ENCODE data around the gene ATG3.

ATG3 gene

GRCh38 chr3:112489674-112490479 lies 71.9 kb downstream of the ATG3 start:
- H3K27ac ChIP-seq (ENCODE audit: low read depth, low read length): no peak overlapping the region
- H3K36me3 ChIP-seq (ENCODE audit: control insufficient read depth in 1 of 2, insufficient read depth in 2 of 2, low read length in 2 of 2): no peaks in the 10 kb centered on the region
- no peaks in the 10 kb centered on the region for H3K9me3 ChIP-seq (ENCODE audit: control insufficient read depth in 1 of 2, low read length in 2 of 2)
- H3K9ac ChIP-seq (ENCODE audit: low read depth in 1 of 2, low read length in 2 of 2): no peak overlapping the region
- H3K27me3 ChIP-seq (ENCODE audit: control insufficient read depth in 1 of 2, insufficient read depth in 2 of 2, low read length in 2 of 2): no peaks in the 10 kb centered on the region
- no peak overlapping the region for H3K4me3 ChIP-seq (ENCODE audit: low read depth in 1 of 2, low read length in 2 of 2)
- no peaks in the 10 kb centered on the region for H3K4me1 ChIP-seq (ENCODE audit: control insufficient read depth in 1 of 2, insufficient read depth in 2 of 2, low read length in 2 of 2)

GRCh38 chr3:112486811-112487505 lies 74.8 kb downstream of the ATG3 start:
- H3K9me3 ChIP-seq (ENCODE audit: control insufficient read depth in 1 of 2, low read length in 2 of 2): no peaks in the 10 kb centered on the region
- no peaks in the 10 kb centered on the region for H3K4me1 ChIP-seq (ENCODE audit: control insufficient read depth in 1 of 2, insufficient read depth in 2 of 2, low read length in 2 of 2)
- no peak overlapping the region for H3K4me3 ChIP-seq (ENCODE audit: low read depth in 1 of 2, low read length in 2 of 2)
- H3K9ac ChIP-seq (ENCODE audit: low read depth in 1 of 2, low read length in 2 of 2): no peak overlapping the region
- H3K27ac ChIP-seq (ENCODE audit: low read depth, low read length): no peak overlapping the region
- no peaks in the 10 kb centered on the region for H3K36me3 ChIP-seq (ENCODE audit: control insufficient read depth in 1 of 2, insufficient read depth in 2 of 2, low read length in 2 of 2)
- H3K27me3 ChIP-seq (ENCODE audit: control insufficient read depth in 1 of 2, insufficient read depth in 2 of 2, low read length in 2 of 2): no peaks in the 10 kb centered on the region

GRCh38 chr3:112484352-112484751 lies 77.4 kb downstream of the ATG3 start:
- no peak overlapping the region for H3K9ac ChIP-seq (ENCODE audit: low read depth in 1 of 2, low read length in 2 of 2)

DNA sequence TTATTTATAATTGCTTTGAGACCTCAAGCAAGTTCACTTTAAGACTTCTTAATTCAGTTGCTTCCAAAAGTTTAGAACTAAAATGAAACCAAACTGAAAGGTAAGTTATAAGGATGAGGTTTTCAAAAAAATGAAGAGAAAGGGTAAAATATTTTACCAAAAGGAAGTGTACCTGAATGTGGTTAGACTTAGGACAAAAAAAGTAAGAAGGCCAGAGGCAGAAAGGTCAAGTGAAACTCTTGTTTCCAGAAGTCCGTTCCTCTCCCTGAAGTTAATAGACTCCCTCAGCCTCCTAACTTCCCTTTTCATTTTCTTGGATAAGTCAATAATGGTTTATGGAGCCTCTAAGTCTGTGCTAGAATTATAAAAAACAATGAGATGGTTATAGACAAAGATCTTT lies 79.1 kb downstream of the ATG3 start:
- Histone ChIP-seq H3K27me3 (ENCODE audit: control insufficient read depth in 1 of 2, insufficient read depth in 2 of 2, low read length in 2 of 2) (no peaks in the 10 kb centered on the region), H3K9ac (ENCODE audit: low read depth in 1 of 2, low read length in 2 of 2) (no peak overlapping the region), H3K4me1 (ENCODE audit: control insufficient read depth in 1 of 2, insufficient read depth in 2 of 2, low read length in 2 of 2) (no peaks in the 10 kb centered on the region), H3K4me3 (ENCODE audit: low read depth in 1 of 2, low read length in 2 of 2) (no peak overlapping the region), H3K36me3 (ENCODE audit: control insufficient read depth in 1 of 2, insufficient read depth in 2 of 2, low read length in 2 of 2) (no peaks in the 10 kb centered on the region), H3K9me3 (ENCODE audit: control insufficient read depth in 1 of 2, low read length in 2 of 2) (no peaks in the 10 kb centered on the region), H3K27ac (ENCODE audit: low read depth, low read length) (no peak overlapping the region)

More at GRCh38 chr3:112484352-112484751, 77.4 kb downstream of the ATG3 start:
- no peaks in the 10 kb centered on the region for H3K27me3 ChIP-seq (ENCODE audit: control insufficient read depth in 1 of 2, insufficient read depth in 2 of 2, low read length in 2 of 2)
- no peaks in the 10 kb centered on the region for H3K9me3 ChIP-seq (ENCODE audit: control insufficient read depth in 1 of 2, low read length in 2 of 2)
- no peak overlapping the region for H3K4me3 ChIP-seq (ENCODE audit: low read depth in 1 of 2, low read length in 2 of 2)
- H3K27ac ChIP-seq (ENCODE audit: low read depth, low read length): no peak overlapping the region
- no peaks in the 10 kb centered on the region for H3K4me1 ChIP-seq (ENCODE audit: control insufficient read depth in 1 of 2, insufficient read depth in 2 of 2, low read length in 2 of 2)
- H3K36me3 ChIP-seq (ENCODE audit: control insufficient read depth in 1 of 2, insufficient read depth in 2 of 2, low read length in 2 of 2): no peaks in the 10 kb centered on the region
